Germinal center (tissue), 1 donor: ENCODE measurements around the gene SMYD3.
A peak's percentile ranks its signal among the peaks of the same experiment; 100 is the strongest.
"Not testable (repeated sequence)": the region's sequence is repeated elsewhere in the genome, so short reads cannot be mapped to it uniquely, and the experiment has no call there.

Experiments
- DNase-seq: peaks from one replicate; pipeline ENCODE4 v3.0.0; 2012; ENCODE audit warnings: mixed read lengths, low spot score

Gene SMYD3

DNA sequence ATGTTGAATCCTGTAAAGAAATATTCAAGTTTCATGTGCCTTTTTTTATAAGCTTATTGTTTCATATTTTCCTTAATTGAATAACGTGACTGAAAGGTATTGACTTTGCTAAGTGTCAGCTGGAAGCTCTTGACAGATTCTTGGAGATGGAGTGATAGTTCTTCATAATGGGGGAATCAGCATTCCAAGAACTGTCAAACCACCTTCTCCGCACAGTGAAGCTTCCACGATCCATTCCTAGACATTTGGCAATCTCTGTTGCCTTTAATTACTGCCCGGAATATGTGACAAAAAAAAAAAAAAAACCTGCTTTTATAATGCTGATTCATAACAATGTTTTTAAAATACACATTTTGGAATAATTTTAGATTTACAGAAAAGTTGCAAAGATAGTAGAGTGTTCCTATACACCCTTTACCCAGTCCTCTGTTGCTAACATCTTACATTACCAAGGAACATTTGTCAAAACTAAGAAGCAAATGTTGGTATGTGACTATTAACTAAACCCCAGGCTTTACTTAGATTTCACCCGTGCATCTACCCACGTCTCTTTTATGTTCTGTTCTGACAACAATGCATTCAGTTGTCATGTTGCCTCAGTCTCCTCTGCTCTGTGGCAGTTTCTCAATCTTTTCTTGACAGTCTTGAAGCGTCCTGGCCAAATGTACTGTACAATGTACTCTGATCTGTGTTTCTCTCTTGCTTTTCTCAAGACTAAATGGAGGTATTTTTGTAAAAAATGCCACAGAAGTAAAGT, 674.1 kb downstream of the SMYD3 start:
- no peak for DNase-seq

DNA sequence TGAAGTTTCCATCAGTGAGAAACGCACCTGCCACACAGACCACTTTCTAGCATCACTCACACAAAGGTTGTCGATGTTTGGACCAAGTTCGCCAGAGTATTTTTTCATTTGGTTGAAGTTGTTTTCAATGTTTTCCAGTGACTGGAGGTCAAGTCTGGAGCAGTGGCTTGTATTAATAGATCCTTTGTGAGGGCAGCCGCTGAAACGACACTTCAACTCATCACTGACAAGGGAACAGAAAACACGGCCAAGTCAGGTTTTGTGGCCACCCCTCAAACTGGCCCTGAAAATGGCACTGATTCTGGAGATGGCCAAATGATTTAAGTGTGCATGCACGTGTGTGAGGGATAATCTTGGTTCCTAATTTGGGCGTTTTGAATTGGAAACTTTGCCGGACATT, 675.6 kb downstream of the SMYD3 start:
- no peak for DNase-seq

DNA sequence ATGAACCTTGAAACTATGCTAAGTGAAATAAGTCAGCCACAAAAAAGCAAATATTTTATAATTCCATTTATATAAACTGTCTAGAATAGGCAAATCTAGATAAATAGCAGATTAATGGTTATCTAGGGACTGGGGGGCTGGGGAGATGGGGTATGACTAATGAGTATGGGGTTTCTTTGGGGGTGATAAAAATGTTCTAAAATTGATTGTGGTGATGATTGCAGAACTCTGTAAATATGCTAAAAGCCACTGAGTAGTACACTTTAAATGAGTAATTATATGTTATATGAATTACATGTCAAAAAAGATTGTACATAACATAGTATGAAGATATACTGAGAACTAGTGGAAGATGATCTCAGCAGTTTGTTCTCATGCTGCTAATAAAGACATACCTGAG, 677.3 kb downstream of the SMYD3 start:
- no peak for DNase-seq

DNA sequence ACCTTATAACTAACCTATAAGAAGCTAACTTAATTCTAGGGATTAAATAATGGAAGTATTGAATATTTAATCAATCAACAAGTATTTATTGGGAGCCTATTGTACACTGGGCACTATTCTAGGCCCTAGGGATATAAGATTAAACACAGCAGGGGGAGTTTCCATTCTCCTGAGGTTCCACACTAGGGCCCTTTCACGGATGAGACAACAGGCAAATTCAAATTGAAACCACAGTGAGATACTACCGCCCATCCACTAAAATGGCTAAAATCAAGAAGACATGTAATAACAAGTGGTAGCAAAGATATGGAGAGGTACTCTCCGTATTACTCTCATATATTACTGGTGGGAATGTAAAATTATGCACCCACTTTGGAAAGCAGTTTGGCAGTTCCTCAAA, 677.9 kb downstream of the SMYD3 start:
- DNase-seq: peak; percentile 24

GRCh38 chr1:245827301-245827700, 679.8 kb downstream of the SMYD3 start:
- DNase-seq: no peak

- no peak for DNase-seq
Observed at GRCh38 chr1:245825128-245825901, 681.8 kb downstream of the SMYD3 start.

- no peak for DNase-seq
Observed at GRCh38 chr1:245823408-245824147, 683.5 kb downstream of the SMYD3 start.

- no peak for DNase-seq
Observed at GRCh38 chr1:245822996-245823395, 684.1 kb downstream of the SMYD3 start.

DNA sequence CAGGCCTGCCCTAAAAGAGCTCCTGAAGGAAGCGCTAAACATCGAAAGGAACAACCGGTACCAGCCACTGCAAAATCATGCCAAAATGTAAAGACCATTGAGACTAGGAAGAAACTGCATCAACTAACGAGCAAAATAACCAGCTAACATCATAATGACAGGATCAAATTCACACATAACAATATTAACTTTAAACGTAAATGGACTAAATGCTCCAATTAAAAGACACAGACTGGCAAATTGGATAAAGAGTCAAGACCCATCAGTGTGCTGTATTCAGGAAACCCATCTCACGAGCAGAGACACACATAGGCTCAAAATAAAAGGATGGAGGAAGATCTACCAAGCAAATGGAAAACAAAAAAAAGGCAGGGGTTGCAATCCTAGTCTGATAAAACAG, 688.7 kb downstream of the SMYD3 start:
- not testable (repeated sequence) for DNase-seq

DNA sequence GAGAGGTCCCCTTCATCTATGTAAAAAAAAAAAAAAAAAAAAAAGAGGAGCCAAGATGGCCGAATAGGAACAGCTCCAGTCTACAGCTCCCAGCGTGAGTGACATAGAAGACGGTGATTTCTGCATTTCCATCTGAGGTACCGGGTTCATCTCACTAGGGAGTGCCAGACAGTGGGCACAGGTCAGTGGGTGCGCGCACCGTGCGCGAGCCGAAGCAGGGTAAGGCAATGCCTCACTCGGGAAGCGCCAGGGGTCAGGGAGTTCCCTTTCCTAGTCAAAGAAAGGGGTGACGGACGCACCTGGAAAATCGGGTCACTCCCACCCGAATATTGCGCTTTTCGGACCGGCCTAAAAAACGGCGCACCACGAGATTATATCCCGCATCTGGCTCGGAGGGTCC, 690.6 kb downstream of the SMYD3 start:
- not testable (repeated sequence) for DNase-seq

DNA sequence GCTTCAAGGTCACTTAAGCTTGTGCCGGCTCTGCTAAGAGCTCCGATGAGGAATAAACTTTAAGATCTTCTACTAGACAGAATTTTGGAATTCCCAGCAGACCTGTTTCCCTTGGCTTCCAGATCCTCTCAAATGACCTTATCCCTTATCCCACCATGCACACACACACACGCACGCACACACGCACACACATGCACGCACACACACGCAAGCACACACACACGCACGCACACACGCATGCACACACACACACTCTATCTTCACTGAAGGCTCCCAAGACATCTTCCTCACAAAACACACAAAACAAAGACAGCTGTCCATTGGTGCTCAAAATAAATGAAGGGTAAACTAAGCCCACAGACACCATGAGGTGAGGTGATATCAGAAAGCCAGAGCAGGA, 692.4 kb downstream of the SMYD3 start:
- no peak for DNase-seq

DNA sequence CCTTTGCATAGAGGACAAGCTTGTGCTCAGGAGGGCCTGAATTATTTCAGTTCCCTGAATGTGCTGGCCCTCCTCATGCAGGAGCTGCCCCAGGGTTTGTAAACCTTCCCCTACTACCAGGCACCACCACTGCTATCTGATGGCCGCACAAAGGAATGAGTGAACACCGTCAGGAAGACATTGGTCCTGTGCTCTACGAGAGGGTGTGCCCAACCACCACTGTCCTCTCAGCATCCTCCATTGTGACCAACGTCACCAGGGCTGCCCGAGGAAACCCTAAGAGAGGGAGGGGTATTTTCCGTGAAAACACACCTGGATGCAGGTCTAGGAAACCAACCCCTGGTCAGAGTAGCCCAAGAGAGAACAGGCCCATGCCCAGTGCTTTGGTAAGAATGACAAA, 694.8 kb downstream of the SMYD3 start:
- no peak for DNase-seq

GRCh38 chr1:245810789-245811337, 696.2 kb downstream of the SMYD3 start:
- DNase-seq: peak; percentile 63

DNA sequence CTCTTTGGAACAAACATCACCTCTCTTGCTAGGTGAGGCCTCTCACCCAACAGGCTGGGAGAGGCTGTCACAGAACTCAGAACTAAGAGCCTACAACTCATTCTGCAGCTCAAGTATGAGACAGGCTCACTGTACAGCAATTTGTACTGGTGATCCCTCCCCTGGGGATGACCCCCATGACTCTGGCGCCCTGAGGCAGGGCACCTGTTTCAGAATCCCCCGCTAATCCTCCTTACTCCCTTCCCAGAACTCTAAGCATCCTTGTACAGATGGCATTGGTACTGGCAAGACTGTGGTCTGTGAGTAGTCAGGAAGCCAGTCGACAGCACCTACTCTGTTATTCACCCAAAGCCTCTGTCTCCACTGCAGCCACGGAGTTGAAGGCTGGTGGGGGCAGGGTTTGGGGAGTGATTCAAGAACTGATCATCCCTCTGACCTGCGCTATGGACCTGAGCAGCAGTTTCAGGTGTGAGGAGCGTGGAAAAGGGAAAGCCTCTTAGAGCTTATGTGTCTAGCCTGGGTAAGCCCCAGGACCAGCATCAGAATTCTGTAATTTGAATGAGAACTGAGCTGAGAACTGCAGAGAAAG, 696.8 kb downstream of the SMYD3 start:
- no peak for DNase-seq

DNA sequence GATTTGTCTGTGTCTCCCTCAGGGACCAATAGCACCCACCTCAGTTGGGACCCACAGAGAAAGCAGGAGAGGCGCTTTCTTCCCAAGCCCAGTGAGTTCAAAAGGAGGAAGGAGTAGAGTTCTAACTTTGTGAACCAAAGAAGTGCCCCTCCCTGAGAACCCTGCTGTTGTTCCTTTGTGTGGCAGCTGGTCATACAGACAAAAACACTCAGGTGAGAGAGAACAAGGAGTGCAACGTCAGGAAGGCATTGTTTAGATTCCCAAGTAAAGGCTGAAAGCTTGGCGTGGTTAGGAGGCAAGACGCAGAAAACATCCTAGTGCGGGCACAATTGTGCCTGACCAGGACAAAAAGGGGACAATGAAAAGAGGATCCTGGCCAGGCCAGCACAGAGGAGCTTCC, 697.7 kb downstream of the SMYD3 start:
- DNase-seq: no peak

DNA sequence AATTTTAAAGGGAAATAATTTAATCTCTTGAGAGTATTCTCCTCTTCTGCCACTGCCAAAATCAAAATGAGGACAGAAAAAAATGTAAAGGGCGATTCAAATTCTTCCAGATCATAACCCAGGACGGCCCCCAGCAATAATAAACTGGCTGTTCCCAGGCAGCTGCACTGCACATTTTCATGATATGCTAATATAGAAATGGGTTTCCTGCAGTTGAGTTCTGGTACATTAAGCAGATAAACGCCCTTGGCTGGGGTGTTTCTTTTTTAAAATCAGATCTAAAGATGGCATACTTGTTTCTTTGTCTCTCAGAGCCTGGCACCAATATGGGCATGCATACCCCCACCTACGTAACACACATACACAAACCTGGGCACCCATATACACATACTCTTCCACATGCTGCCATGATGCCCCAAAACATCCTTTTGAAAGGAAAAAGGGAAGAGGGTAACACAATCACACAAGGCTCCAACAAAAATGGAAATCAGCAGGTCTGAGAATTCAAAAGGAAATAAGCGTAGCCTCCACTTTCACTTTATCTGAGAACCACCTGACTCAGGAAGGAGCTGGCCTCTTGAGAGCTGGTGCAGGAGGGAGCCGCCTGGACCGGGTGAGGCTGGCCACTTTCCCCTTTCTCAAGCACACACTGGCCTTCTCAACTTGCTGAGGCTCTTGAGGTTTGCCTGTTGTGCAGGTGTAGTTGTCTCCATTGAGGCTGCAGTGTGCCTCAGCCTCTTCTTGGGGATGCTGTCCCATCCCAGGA, 698.9 kb downstream of the SMYD3 start:
- peak; percentile 77 for DNase-seq

DNA sequence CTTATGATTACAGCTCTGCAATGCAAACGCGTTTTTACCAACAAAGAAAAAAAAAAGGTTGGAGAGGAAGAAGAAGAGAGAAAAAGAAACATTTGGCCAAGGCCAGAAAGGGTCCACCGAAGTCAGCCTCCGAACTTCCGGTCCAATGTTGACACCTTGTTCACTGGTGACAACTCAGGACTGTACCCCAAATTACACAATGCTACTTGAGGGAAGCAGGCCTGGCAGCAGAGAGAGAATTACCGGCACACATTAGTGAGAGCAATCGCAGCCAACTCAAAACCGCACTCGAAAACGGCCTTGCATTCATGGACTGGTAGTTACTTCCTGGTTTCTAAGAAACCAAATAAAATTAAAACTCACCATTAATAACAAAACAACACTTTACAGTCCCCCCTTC, 699.8 kb downstream of the SMYD3 start:
- DNase-seq: peak; percentile 59

DNA sequence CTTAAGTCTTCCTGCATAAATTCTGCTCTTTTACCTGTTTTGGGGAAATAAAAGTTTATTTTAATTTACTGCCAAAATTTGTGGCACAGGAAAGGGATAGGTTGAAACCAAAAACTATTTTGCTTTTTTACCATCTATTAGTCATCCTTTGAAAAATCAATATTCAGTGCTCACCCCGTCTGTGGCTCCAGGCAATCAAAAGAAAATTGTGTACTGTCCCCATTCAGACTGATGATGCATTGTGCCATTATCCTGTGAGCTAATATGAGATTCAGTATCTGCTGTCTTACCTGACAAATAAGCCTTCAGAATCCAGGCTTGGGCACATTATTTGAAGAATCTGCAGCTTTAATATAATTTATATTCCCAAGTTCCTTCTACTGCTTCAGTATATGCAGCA, 701.5 kb downstream of the SMYD3 start:
- no peak for DNase-seq

- no peak for DNase-seq
Observed at GRCh38 chr1:245804696-245805095, 702.4 kb downstream of the SMYD3 start.

DNA sequence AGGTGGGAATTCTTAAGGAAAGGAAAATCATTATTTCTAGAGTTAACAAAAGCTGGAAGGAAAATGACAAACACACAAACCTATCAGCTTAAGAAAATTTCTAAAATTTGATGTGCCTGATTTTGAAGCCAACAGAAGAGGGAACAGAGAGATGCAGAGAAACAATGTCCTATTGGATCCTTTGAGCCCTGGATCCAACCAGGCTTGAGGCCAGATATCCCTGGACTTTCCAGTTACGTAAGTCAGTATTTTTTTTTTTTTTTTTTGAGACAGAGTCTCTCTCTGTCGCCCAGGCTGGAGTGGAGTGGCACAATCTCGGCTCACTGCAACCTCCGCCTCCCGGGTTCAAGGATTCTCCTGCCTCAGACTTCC, 703.4 kb downstream of the SMYD3 start:
- no peak for DNase-seq

GRCh38 chr1:245802941-245803665, 704.0 kb downstream of the SMYD3 start:
- DNase-seq: no peak
